Right cardiac atrium (tissue), 5 donors: Measurements from ENCODE around the gene C8B. TPM values are rescaled to one million over a fixed set of nuclear protein-coding genes. Genes with fewer than 3 reads are reported as not detected.

ENCODE experiments used
- ATAC-seq, 2 donors: fragments of 200-7000 bp; cut with Tn5 transposase; one replicate each; pipeline versions ENCODE4 v1.8.0 to v1.9.1; 2020; ENCODE audit warnings: moderate library complexity in 2 of 2, mild to moderate bottlenecking in 1 of 2
- DNase-seq, 3 donors: peaks; one replicate each; pipeline ENCODE4 v3.0.0-alpha.2; 2020
- H3K27ac ChIP-seq: one replicate; pipeline ENCODE4 v1.5.1; 2013; ENCODE audit warnings: mild to moderate bottlenecking, low read length, control low read depth, moderate library complexity
- H3K27me3 ChIP-seq: one replicate; pipeline ENCODE4 v1.6.1; 2013; ENCODE audit not compliant: control insufficient read depth, insufficient read depth
- H3K4me1 ChIP-seq: one replicate; pipeline ENCODE4 v1.6.1; 2013; ENCODE audit warnings: low read length; ENCODE audit not compliant: control insufficient read depth, insufficient read depth
- H3K4me3 ChIP-seq: one replicate; pipeline ENCODE4 v1.5.1; 2013; ENCODE audit warnings: low read length, control low read depth
- H3K9me3 ChIP-seq: one replicate; pipeline ENCODE4 v1.6.1; 2013; ENCODE audit warnings: low read length; ENCODE audit not compliant: control insufficient read depth
- WGBS: extraction: QIAGEN DNeasy Blood & Tissue Kit; methylation state at CpG from one replicate; pipeline ENCODE4 v1.1.7; 2013; 5-methylcytosine and 5-hydroxymethylcytosine counted together
- intact Hi-C, 4 donors: fragments of 100-400 bp; cut with DNase I; formaldehyde crosslinking; loops; one replicate each; pipeline versions ENCODE4 v1.11.0 to v1.14.0; 2022 to 2023
- long read RNA-seq, 4 donors: library from polyadenylated mRNA; unstranded; transcript quantifications; one replicate each; pipeline ENCODE4 v2.0.0, GENCODE V29; 2020 to 2021
- polyA plus RNA-seq: library from polyadenylated mRNA; stranded (reverse); fragments of 200-250 nt; gene quantifications from one replicate; pipeline ENCODE4 v1.2.3, GENCODE V29; 2013
- total RNA-seq, 4 donors: library from RNA; stranded (reverse); fragmentation: NEBNext Ultra II Directional; extraction: Animal tissue kit (Norgen Biotek cat#: 25700); gene quantifications; one replicate each; pipeline ENCODE4 v1.2.1, GENCODE V29; 2021
- donor health status: healthy with polysubstance abuse.
- donor health status: DM: no; HTN: yes; CAD: no.
- donor health status: DM: no; HTN: no; CAD: no.
- donor health status: DM: no; HTN: yes; CAD: no; lungs with severe emphysema.
- donor health status: DM: yes; HTN: yes; CAD: no.

Gene C8B
- not detected for total RNA-seq
- polyA plus RNA-seq = not detected
- long read RNA-seq, donor 1 = 0 reads
- long read RNA-seq, donor 2 = 0 reads
- long read RNA-seq, donor 3 = 0 reads
- long read RNA-seq, donor 4 = 0 reads

DNA sequence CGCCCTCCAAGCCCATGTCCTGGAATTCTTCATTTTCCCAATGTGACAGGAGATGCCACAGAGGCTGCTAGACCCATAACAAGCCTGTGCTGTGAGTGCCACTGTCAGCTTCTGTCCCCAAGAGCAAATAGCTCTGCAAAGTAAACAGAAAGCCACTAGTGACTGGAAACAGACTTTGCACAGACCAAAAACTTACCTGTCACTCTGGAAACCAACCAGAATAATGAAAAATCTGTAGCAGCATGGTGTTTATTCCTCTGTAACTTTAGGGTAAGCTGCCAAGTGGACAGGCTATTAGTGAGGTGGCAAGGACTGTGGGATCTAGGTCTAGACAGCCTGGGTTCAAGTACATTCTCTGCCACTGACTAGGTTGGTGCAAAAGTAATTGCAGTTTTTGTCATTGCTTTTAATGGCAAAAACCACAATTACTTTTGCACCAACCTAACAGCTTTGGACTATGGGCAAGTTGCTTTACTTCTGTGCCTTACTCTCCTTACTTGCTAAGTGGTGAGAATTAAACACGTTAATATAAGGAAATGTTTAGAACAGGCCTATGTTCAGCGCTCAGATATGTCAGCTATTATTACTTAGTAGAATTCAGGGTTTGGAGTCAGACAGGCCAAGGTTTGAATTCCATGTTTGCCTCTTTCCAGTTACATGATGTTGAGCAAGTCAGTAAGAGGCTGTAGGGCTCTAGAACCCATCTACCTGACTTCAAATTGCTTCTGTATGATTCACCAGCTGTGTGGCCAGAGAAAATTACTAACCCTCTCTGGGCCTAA, at the start of gene C8B:
Gene C8B, minus strand, starts transcription at position 100 of the 782 bp plus-strand sequence. Its CDS starts 67 bp downstream, at position 33.
- no peak within 1 kb of the TSS for H3K4me3 ChIP-seq
- DNase-seq = no peak
- WGBS = 86% methylated on average over 3 of the region's 3 CpGs
- no peak for ATAC-seq
- H3K4me1 ChIP-seq = no peaks in the 10 kb centered on the region
- no peaks in the 10 kb centered on the region for H3K27me3 ChIP-seq
- no peaks in the 10 kb centered on the region for H3K9me3 ChIP-seq
- no peak within 1 kb of the TSS for H3K27ac ChIP-seq
- intact Hi-C loops = no loop called here

DNA sequence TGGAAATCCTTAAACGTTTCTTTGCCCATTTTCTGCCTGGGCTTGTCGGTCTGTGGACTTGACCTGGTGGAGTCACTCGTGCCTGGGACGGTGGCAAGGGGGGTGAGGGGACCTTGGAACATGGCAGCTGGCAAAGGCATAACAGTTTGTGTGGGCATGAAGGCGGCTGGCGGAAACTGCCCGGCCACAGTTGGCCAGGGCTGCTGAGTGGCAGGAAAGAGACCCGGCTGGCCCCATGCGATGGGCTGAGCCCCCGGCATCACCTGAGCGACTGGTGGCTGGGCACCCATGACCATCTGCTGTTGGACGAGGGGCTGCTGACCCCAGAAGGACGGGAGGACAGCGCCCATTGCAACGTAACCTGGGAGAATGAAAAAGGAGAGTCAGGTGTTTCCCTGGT, 49.3 kb upstream of the C8B start:
- Histone ChIP-seq H3K27ac (no peak overlapping the region), H3K9me3 (no peaks in the 10 kb centered on the region), H3K27me3 (no peaks in the 10 kb centered on the region), H3K4me3 (no peak overlapping the region), H3K4me1 (no peaks in the 10 kb centered on the region)
- DNase-seq (peak in 1 of 3 donors; percentile 49), ATAC-seq (no peak)
- intact Hi-C loops = no loop called here
- WGBS = 92% methylated on average over 15 of the region's 15 CpGs

GRCh38 chr1:57013522-57013921, 47.7 kb upstream of the C8B start:
- intact Hi-C loops = no loop called here
- ATAC-seq = no peak
- Histone ChIP-seq H3K4me3 (no peak overlapping the region), H3K4me1 (no peaks in the 10 kb centered on the region), H3K27ac (no peak overlapping the region), H3K27me3 (no peaks in the 10 kb centered on the region), H3K9me3 (no peaks in the 10 kb centered on the region)
- WGBS = 41% methylated on average over 2 of the region's 2 CpGs
- DNase-seq = no peak

- Histone ChIP-seq H3K4me1 (no peaks in the 10 kb centered on the region), H3K27me3 (no peaks in the 10 kb centered on the region), H3K27ac (no peak overlapping the region), H3K4me3 (no peak overlapping the region), H3K9me3 (no peaks in the 10 kb centered on the region)
- intact Hi-C loops = no loop called here
- 82% methylated on average over 1 of the region's 1 CpG for WGBS
- no peak for DNase-seq
- ATAC-seq = no peak
Observed at GRCh38 chr1:57012315-57012714, 46.5 kb upstream of the C8B start.

- Histone ChIP-seq H3K4me3 (no peak overlapping the region), H3K9me3 (no peaks in the 10 kb centered on the region), H3K27ac (no peak overlapping the region), H3K27me3 (no peaks in the 10 kb centered on the region), H3K4me1 (no peaks in the 10 kb centered on the region)
- intact Hi-C loops = no loop called here
- 78% methylated on average over 4 of the region's 4 CpGs for WGBS
- ATAC-seq (no peak), DNase-seq (no peak)
Observed at GRCh38 chr1:57010511-57010910, 44.7 kb upstream of the C8B start.

DNA sequence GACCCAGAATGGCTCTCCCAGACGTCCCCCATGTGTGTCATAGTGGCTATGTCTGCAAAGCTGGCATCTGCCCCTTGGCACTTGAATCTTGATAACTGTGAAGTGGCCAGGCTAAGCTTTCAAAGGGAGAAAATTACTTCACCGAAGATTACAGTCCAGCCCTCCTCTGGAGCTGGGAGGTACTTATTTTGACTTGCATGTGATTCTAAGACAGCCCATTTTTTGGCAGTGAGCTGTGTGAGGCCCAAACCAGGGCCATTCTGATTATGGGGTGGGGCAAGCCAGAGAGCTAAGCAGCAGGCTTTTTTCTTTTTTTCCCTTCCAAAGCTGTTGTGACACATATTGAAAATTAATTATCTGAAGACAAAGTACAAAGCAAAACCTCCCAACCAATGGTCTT, 42.1 kb upstream of the C8B start:
- WGBS = 25% methylated on average over 2 of the region's 2 CpGs
- DNase-seq (no peak), ATAC-seq (peak in 1 of 2 donors; percentile 26)
- Histone ChIP-seq H3K9me3 (no peaks in the 10 kb centered on the region), H3K27me3 (no peaks in the 10 kb centered on the region), H3K4me3 (no peak overlapping the region), H3K27ac (no peak overlapping the region), H3K4me1 (no peaks in the 10 kb centered on the region)
- intact Hi-C loops = no loop called here

GRCh38 chr1:57007472-57007871, 41.7 kb upstream of the C8B start:
- DNase-seq (no peak), ATAC-seq (no peak)
- Histone ChIP-seq H3K27me3 (no peaks in the 10 kb centered on the region), H3K27ac (no peak overlapping the region), H3K4me3 (no peak overlapping the region), H3K9me3 (no peaks in the 10 kb centered on the region), H3K4me1 (no peaks in the 10 kb centered on the region)
- WGBS = 60% methylated on average over 2 of the region's 2 CpGs
- intact Hi-C loops = no loop called here

DNA sequence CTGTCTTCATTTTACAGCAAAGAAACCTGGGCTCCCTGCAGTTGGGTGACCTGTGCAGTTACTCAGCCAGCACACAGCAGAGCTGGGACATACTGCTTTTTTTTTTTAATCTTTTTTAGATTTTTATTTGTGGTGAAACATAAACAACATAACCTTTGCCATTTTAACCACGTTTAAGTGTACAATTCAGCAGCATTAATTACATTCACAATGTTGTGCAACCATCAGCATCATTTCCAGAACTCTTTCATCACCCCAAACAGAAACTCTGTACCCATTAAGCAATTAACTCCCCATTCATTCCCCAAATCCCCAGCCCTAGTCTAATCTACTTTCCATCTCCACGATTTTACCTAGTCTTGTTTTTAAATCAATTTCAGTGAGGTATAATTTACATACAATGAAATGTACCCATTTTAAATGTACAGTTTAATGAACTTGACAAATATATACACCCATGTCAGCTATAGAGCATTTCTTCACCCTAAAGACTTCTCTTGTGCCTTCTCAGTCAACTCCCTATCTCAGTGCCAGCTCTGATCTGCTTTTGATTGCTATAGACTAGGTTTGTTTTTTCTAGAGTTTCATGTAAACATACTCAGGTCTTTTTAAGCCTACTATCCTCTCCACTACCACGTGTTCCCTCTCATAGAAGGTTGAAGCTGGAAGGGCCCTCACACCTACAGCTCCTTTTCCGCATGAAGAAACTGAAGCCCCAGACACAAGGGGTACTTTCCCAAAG, 37.8 kb upstream of the C8B start:
- Histone ChIP-seq H3K4me3 (no peak overlapping the region), H3K27me3 (no peaks in the 10 kb centered on the region), H3K9me3 (no peaks in the 10 kb centered on the region), H3K4me1 (no peaks in the 10 kb centered on the region), H3K27ac (no peak overlapping the region)
- ATAC-seq (no peak), DNase-seq (no peak)
- intact Hi-C loops = no loop called here
- WGBS = 61% methylated on average over 4 of the region's 4 CpGs

- H3K4me3 ChIP-seq = no peak overlapping the region
- no peaks in the 10 kb centered on the region for H3K9me3 ChIP-seq
- no peak for ATAC-seq
- no peak overlapping the region for H3K27ac ChIP-seq
- no peaks in the 10 kb centered on the region for H3K27me3 ChIP-seq
- DNase-seq = no peak
- WGBS = 83% methylated on average over 4 of the region's 4 CpGs
- intact Hi-C loops = no loop called here
- no peaks in the 10 kb centered on the region for H3K4me1 ChIP-seq
Observed at GRCh38 chr1:56995414-56996100, 29.7 kb upstream of the C8B start.

DNA sequence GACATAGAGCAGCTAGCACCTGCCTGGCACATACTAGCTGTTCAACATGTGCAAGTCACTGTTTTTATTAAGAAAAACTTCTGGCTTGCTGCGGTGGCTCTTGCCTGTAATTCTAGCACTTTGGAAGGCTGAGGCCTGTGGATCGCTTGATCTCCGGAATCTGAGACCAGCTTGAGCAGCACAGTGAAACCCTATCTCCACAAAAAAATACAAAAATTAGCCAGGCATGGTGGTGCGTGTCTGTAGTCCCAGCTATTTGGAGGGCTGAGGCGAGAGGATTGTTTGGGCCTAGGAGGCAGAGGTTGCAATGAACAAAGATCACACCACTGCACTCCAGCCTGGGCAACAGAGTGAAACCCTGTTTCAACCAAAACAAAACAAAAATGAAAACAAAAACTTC, 27.7 kb upstream of the C8B start:
- no peaks in the 10 kb centered on the region for H3K9me3 ChIP-seq
- 90% methylated on average over 5 of the region's 5 CpGs for WGBS
- H3K27me3 ChIP-seq = no peaks in the 10 kb centered on the region
- DNase-seq (no peak), ATAC-seq (no peak)
- H3K4me1 ChIP-seq = no peaks in the 10 kb centered on the region
- no peak overlapping the region for H3K4me3 ChIP-seq
- intact Hi-C loops = no loop called here
- H3K27ac ChIP-seq = no peak overlapping the region
